M059J (cell line): ENCODE data around the gene SORD. TPM values are rescaled to one million over a fixed set of nuclear protein-coding genes. Genes with fewer than 3 reads are reported as not detected.
"Not testable (repeated sequence)": the region's sequence is repeated elsewhere in the genome, so short reads cannot be mapped to it uniquely, and the experiment has no call there.

Experiments used
- DNase-seq: peaks from one replicate; pipeline ENCODE4 v3.0.0-alpha.2; 2012; ENCODE audit warnings: low read depth
- total RNA-seq: library from RNA; depleted of rRNA; stranded (reverse); fragments of >200 nt; shearing (Covaris generic); gene quantifications from 2 replicates; pipeline ENCODE4 v1.2.3, GENCODE V29; 2014; rRNA removed

Gene SORD
- total RNA-seq, result 11.1 and 22.0 TPM in 2 replicates

- peak; percentile 81 for DNase-seq
Observed at GRCh38 chr15:45022871-45023658, at the start of gene SORD. Gene SORD, plus strand, starts transcription at chr15:45023195. Its CDS starts 89 bp downstream, at chr15:45023284.

- not testable (repeated sequence) for DNase-seq
Observed at GRCh38 chr15:44976183-44976582, 46.8 kb upstream of the SORD start.

GRCh38 chr15:44977781-44978180, 45.2 kb upstream of the SORD start:
- not testable (repeated sequence) for DNase-seq

GRCh38 chr15:44979617-44980339, 43.2 kb upstream of the SORD start:
- not testable (repeated sequence) for DNase-seq

- not testable (repeated sequence) for DNase-seq
Observed at GRCh38 chr15:44984144-44984543, 38.9 kb upstream of the SORD start.

- not testable (repeated sequence) for DNase-seq
Observed at GRCh38 chr15:44986346-44987055, 36.5 kb upstream of the SORD start.

- not testable (repeated sequence) for DNase-seq
Observed at GRCh38 chr15:44987711-44988110, 35.3 kb upstream of the SORD start.

- not testable (repeated sequence) for DNase-seq
Observed at GRCh38 chr15:44988184-44988869, 34.7 kb upstream of the SORD start.

- not testable (repeated sequence) for DNase-seq
Observed at GRCh38 chr15:44988870-44989219, 34.1 kb upstream of the SORD start.

- not testable (repeated sequence) for DNase-seq
Observed at GRCh38 chr15:44997632-44998031, 25.4 kb upstream of the SORD start.

- no peak for DNase-seq
Observed at GRCh38 chr15:44999105-44999504, 23.9 kb upstream of the SORD start.

GRCh38 chr15:45001180-45001579, 21.8 kb upstream of the SORD start:
- not testable (repeated sequence) for DNase-seq

GRCh38 chr15:45003731-45004410, 19.1 kb upstream of the SORD start:
- DNase-seq, result not testable (repeated sequence)

GRCh38 chr15:45004590-45005175, 18.3 kb upstream of the SORD start:
- DNase-seq, result not testable (repeated sequence)

- DNase-seq, result no peak
Observed at GRCh38 chr15:45009046-45009445, 13.9 kb upstream of the SORD start.

- not testable (repeated sequence) for DNase-seq
Observed at GRCh38 chr15:45015114-45015513, 7.9 kb upstream of the SORD start.

GRCh38 chr15:45020222-45020900, 2.6 kb upstream of the SORD start:
- DNase-seq, result not testable (repeated sequence)

- DNase-seq, result not testable (repeated sequence)
Observed at GRCh38 chr15:45020901-45021259, 2.1 kb upstream of the SORD start.

GRCh38 chr15:45021348-45021747, 1.6 kb upstream of the SORD start:
- peak; percentile 4 for DNase-seq

GRCh38 chr15:45023659-45024225, 747 bp downstream of the SORD start:
- peak; percentile 31 for DNase-seq
